NB4 (cell line): ENCODE data around the gene CCR5AS.
A peak's percentile ranks its signal among the peaks of the same experiment; 100 is the strongest.
"Not testable (repeated sequence)": the region's sequence is repeated elsewhere in the genome, so short reads cannot be mapped to it uniquely, and the experiment has no call there.

Source experiments
- DNase-seq: peaks from one replicate; pipeline ENCODE4 v3.0.0; 2010; ENCODE audit warnings: low read depth
- H3K4me3 ChIP-seq: one replicate; pipeline ENCODE4 v1.5.1; 2011; ENCODE audit warnings: mild to moderate bottlenecking, low read depth, low read length, moderate library complexity
- CTCF ChIP-seq: IDR thresholded peaks from one replicate; pipeline ENCODE4 v1.5.1; 2012; ENCODE audit warnings: low read depth, low read length
- MYC ChIP-seq: IDR thresholded peaks from 2 replicates; pipeline ENCODE4 v1.6.1; 2011; ENCODE audit warnings: low read depth, low read length
- POLR2A ChIP-seq: IDR thresholded peaks from 2 replicates; pipeline ENCODE4 v1.6.1; 2011; ENCODE audit warnings: mild to moderate bottlenecking; ENCODE audit not compliant: insufficient read length; ENCODE audit errors: extremely low read depth
- TF ChIP-seq, protein P1 (sequence below): IDR thresholded peaks from 2 replicates; pipeline ENCODE4 v1.6.1; 2011; ENCODE audit warnings: low read depth, low read length

CCR5AS gene

GRCh38 chr3:46407970-46408369 is 1.1 kb upstream of the CCR5AS start:
- TF ChIP-seq, protein P1, sequence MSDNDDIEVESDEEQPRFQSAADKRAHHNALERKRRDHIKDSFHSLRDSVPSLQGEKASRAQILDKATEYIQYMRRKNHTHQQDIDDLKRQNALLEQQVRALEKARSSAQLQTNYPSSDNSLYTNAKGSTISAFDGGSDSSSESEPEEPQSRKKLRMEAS = no peak
- TF ChIP-seq MYC = no peak
- no peak for TF ChIP-seq POLR2A
- TF ChIP-seq CTCF = no peak

GRCh38 chr3:46406443-46406787 is 451 bp downstream of the CCR5AS start:
- peak; percentile 42 for DNase-seq
- TF ChIP-seq POLR2A (no peak), CTCF (no peak), MYC (no peak)
- TF ChIP-seq, protein P1 = no peak
- no peak overlapping the region for H3K4me3 ChIP-seq

More at GRCh38 chr3:46407970-46408369, 1.1 kb upstream of the CCR5AS start:
- peak overlapping the region; percentile 6 for H3K4me3 ChIP-seq
- no peak for DNase-seq

GRCh38 chr3:46405301-46406019 is 1.4 kb downstream of the CCR5AS start:
- TF ChIP-seq MYC = no peak

GRCh38 chr3:46402902-46403301 is 4.0 kb downstream of the CCR5AS start:
- H3K4me3 ChIP-seq, DNase-seq: not testable (repeated sequence)

More at GRCh38 chr3:46405301-46406019, 1.4 kb downstream of the CCR5AS start:
- DNase-seq = no peak
- no peak overlapping the region for H3K4me3 ChIP-seq

GRCh38 chr3:46401579-46401978 is 5.3 kb downstream of the CCR5AS start:
- no peak overlapping the region for H3K4me3 ChIP-seq
- TF ChIP-seq, protein P1 = no peak
- TF ChIP-seq POLR2A (no peak), MYC (no peak), CTCF (no peak)
- no peak for DNase-seq

DNA sequence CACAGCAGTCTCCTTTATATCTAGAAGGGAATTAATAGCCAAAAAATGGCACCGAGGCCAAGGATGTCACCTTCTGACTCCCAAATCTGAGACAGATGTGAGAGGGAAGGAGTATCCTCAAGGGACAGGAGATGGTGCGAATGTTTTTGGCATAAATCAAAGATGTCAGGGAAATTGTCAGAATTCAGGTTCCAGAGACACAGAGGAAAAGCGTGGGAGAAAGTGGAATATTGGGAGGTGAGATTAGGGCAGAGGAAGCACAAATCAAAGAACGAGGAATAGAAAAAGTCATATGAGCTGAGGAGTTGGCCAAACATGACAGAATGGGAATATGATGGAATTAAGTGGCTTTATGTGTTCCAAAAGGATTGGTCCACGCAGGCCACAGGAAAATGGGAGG is 6.0 kb downstream of the CCR5AS start:
- DNase-seq = no peak
- TF ChIP-seq, protein P1 = no peak
- TF ChIP-seq CTCF = no peak
- TF ChIP-seq MYC = no peak
- TF ChIP-seq POLR2A = no peak

More for the DNA sequence above, 6.0 kb downstream of the CCR5AS start:
- H3K4me3 ChIP-seq = no peak overlapping the region
